ENCODE results near the gene DEDD. TPM values are rescaled to one million over a fixed set of nuclear protein-coding genes. Genes with fewer than 3 reads are reported as not detected.

Gene DEDD
- 18.8 and 22.8 TPM in 2 replicates for total RNA-seq (2014; rRNA removed; shearing (Covaris generic))
- 24.5 and 30.7 TPM in 2 replicates for polyA plus RNA-seq (2015; cell fraction: cytosol; rRNA removed)
- polyA plus RNA-seq (2015; cell fraction: nucleus; rRNA removed), result 34.1 and 40.3 TPM in 2 replicates

- in situ Hi-C loops (cut with HindIII; ENCODE audit: low pct_unique_long_range_greater_than_20kb, low sequenced_read_pairs), result no loop called here
- peak; percentile 97 for DNase-seq (ENCODE audit: low read depth, low spot score)
These were observed at the start of gene DEDD for GRCh38 chr1:161132410-161133219. TSS of gene DEDD (minus strand) at chr1:161132667. CDS start at chr1:161124462, 8,205 bp downstream.

GRCh38 chr1:161182214-161182613 is 49.7 kb upstream of the DEDD start:
- DNase-seq (ENCODE audit: low read depth, low spot score), result no peak
- in situ Hi-C loops (cut with HindIII; ENCODE audit: low pct_unique_long_range_greater_than_20kb, low sequenced_read_pairs), result no loop called here

GRCh38 chr1:161180639-161181038 is 48.2 kb upstream of the DEDD start:
- DNase-seq (ENCODE audit: low read depth, low spot score), result peak; percentile 62
- in situ Hi-C loops (cut with HindIII; ENCODE audit: low pct_unique_long_range_greater_than_20kb, low sequenced_read_pairs), result no loop called here

GRCh38 chr1:161179698-161180097 is 47.2 kb upstream of the DEDD start:
- no peak for DNase-seq (ENCODE audit: low read depth, low spot score)
- in situ Hi-C loops (cut with HindIII; ENCODE audit: low pct_unique_long_range_greater_than_20kb, low sequenced_read_pairs), result no loop called here

GRCh38 chr1:161177936-161178244 is 45.4 kb upstream of the DEDD start:
- in situ Hi-C loops (cut with HindIII; ENCODE audit: low pct_unique_long_range_greater_than_20kb, low sequenced_read_pairs), result no loop called here
- no peak for DNase-seq (ENCODE audit: low read depth, low spot score)

GRCh38 chr1:161177112-161177935 is 44.9 kb upstream of the DEDD start, which contains the start of gene B4GALT3:
TSS of gene B4GALT3 (minus strand) at chr1:161177507. CDS start at chr1:161176060, 1,447 bp downstream.
- peak; percentile 73 for DNase-seq (ENCODE audit: low read depth, low spot score)
- in situ Hi-C loops (cut with HindIII; ENCODE audit: low pct_unique_long_range_greater_than_20kb, low sequenced_read_pairs), result no loop called here

- in situ Hi-C loops (cut with HindIII; ENCODE audit: low pct_unique_long_range_greater_than_20kb, low sequenced_read_pairs), result no loop called here
- no peak for DNase-seq (ENCODE audit: low read depth, low spot score)
These were observed 44.1 kb upstream of the DEDD start for GRCh38 chr1:161176468-161177111.

- DNase-seq (ENCODE audit: low read depth, low spot score), result no peak
- in situ Hi-C loops (cut with HindIII; ENCODE audit: low pct_unique_long_range_greater_than_20kb, low sequenced_read_pairs), result no loop called here
These were observed 43.4 kb upstream of the DEDD start for GRCh38 chr1:161175771-161176453.

- in situ Hi-C loops (cut with HindIII; ENCODE audit: low pct_unique_long_range_greater_than_20kb, low sequenced_read_pairs), result no loop called here
- no peak for DNase-seq (ENCODE audit: low read depth, low spot score)
These were observed 42.4 kb upstream of the DEDD start for GRCh38 chr1:161174911-161175310.

GRCh38 chr1:161173711-161174110 is 41.2 kb upstream of the DEDD start:
- DNase-seq (ENCODE audit: low read depth, low spot score), result no peak

GRCh38 chr1:161172776-161173376 is 40.4 kb upstream of the DEDD start:
- in situ Hi-C loops (cut with HindIII; ENCODE audit: low pct_unique_long_range_greater_than_20kb, low sequenced_read_pairs), result no loop called here
- DNase-seq (ENCODE audit: low read depth, low spot score), result no peak

More at GRCh38 chr1:161173711-161174110, 41.2 kb upstream of the DEDD start:
- in situ Hi-C loops (cut with HindIII; ENCODE audit: low pct_unique_long_range_greater_than_20kb, low sequenced_read_pairs), result no loop called here

- in situ Hi-C loops (cut with HindIII; ENCODE audit: low pct_unique_long_range_greater_than_20kb, low sequenced_read_pairs), result no loop called here
- no peak for DNase-seq (ENCODE audit: low read depth, low spot score)
These were observed 39.9 kb upstream of the DEDD start for GRCh38 chr1:161172349-161172748.

GRCh38 chr1:161171696-161172095 is 39.2 kb upstream of the DEDD start:
- no peak for DNase-seq (ENCODE audit: low read depth, low spot score)
- in situ Hi-C loops (cut with HindIII; ENCODE audit: low pct_unique_long_range_greater_than_20kb, low sequenced_read_pairs), result no loop called here

GRCh38 chr1:161171191-161171590 is 38.7 kb upstream of the DEDD start:
- no peak for DNase-seq (ENCODE audit: low read depth, low spot score)
- in situ Hi-C loops (cut with HindIII; ENCODE audit: low pct_unique_long_range_greater_than_20kb, low sequenced_read_pairs), result no loop called here

- in situ Hi-C loops (cut with HindIII; ENCODE audit: low pct_unique_long_range_greater_than_20kb, low sequenced_read_pairs), result no loop called here
- no peak for DNase-seq (ENCODE audit: low read depth, low spot score)
These were observed 36.4 kb upstream of the DEDD start for GRCh38 chr1:161168906-161169305.

GRCh38 chr1:161166669-161167548 is 34.4 kb upstream of the DEDD start:
- in situ Hi-C loops (cut with HindIII; ENCODE audit: low pct_unique_long_range_greater_than_20kb, low sequenced_read_pairs), result no loop called here
- DNase-seq (ENCODE audit: low read depth, low spot score), result no peak
